ENCODE results near the gene CASK. TPM values are rescaled to one million over a fixed set of nuclear protein-coding genes. Genes with fewer than 3 reads are reported as not detected.

Gene CASK
- polyA plus RNA-seq, 1 donor from 2014 or later: 58.3 TPM

GRCh38 chrX:41470706-41471105 is 452.6 kb downstream of the CASK start:
- H3K9me3 ChIP-seq (ENCODE audit: low read length): no peaks in the 10 kb centered on the region
- H3K9ac ChIP-seq (ENCODE audit: low read length): no peak overlapping the region
- no peak overlapping the region for H3K4me2 ChIP-seq (ENCODE audit: low read length)
- no peaks in the 10 kb centered on the region for H3K9me2 ChIP-seq (ENCODE audit: insufficient read depth, low read length)
- no peaks in the 10 kb centered on the region for H4K20me1 ChIP-seq (ENCODE audit: insufficient read depth)
- H3K36me3 ChIP-seq (ENCODE audit: insufficient read depth, low read length): no peaks in the 10 kb centered on the region
- H3K4me3 ChIP-seq (ENCODE audit: low read length): no peak overlapping the region
- H3K27ac ChIP-seq (ENCODE audit: low read length): no peak overlapping the region
- no peak overlapping the region for H2AFZ ChIP-seq (ENCODE audit: low read depth, low read length)
- no peaks in the 10 kb centered on the region for H3K27me3 ChIP-seq (ENCODE audit: insufficient read depth, low read depth, low read length)
- H3F3A ChIP-seq (ENCODE audit: insufficient read depth, low read length, poor library complexity, severe bottlenecking): no peaks in the 10 kb centered on the region
- no peaks in the 10 kb centered on the region for H3K79me2 ChIP-seq (replicated peaks; ENCODE audit: insufficient read depth, low read length)
- no peak for TF ChIP-seq RAD21 (conservative IDR thresholded peaks at IDR 0.05)

GRCh38 chrX:41468647-41469323 is 454.6 kb downstream of the CASK start:
- Histone ChIP-seq H3K9ac (ENCODE audit: low read length) (no peak overlapping the region), H3K27ac (ENCODE audit: low read length) (no peak overlapping the region), H3K9me2 (ENCODE audit: insufficient read depth, low read length) (no peaks in the 10 kb centered on the region), H2AFZ (ENCODE audit: low read depth, low read length) (no peak overlapping the region), H3K9me3 (ENCODE audit: low read length) (no peaks in the 10 kb centered on the region), H3K4me3 (ENCODE audit: low read length) (no peak overlapping the region), H4K20me1 (ENCODE audit: insufficient read depth) (no peaks in the 10 kb centered on the region), H3K36me3 (ENCODE audit: insufficient read depth, low read length) (no peaks in the 10 kb centered on the region), H3K79me2 (replicated peaks; ENCODE audit: insufficient read depth, low read length) (no peaks in the 10 kb centered on the region), H3K4me2 (ENCODE audit: low read length) (no peak overlapping the region), H3K27me3 (ENCODE audit: insufficient read depth, low read depth, low read length) (no peaks in the 10 kb centered on the region), H3F3A (ENCODE audit: insufficient read depth, low read length, poor library complexity, severe bottlenecking) (no peaks in the 10 kb centered on the region)
- TF ChIP-seq EP300 (conservative IDR thresholded peaks at IDR 0.05; ENCODE audit: poor library complexity, severe bottlenecking): no peak
- TF ChIP-seq RAD21 (conservative IDR thresholded peaks at IDR 0.05): no peak
- no peak for TF ChIP-seq SMC3 (conservative IDR thresholded peaks at IDR 0.05; ENCODE audit: poor library complexity)
- TF ChIP-seq TAF1 (IDR thresholded peaks at IDR 0.05; ENCODE audit: low read depth): no peak
- no peak for TF ChIP-seq EZH2 (IDR thresholded peaks at IDR 0.05; ENCODE audit: borderline replicate concordance, insufficient read depth, low read length, poor library complexity, severe bottlenecking)
- no peak for TF ChIP-seq MXI1 (conservative IDR thresholded peaks at IDR 0.05; ENCODE audit: poor library complexity, severe bottlenecking)
- TF ChIP-seq REST (IDR thresholded peaks at IDR 0.05; ENCODE audit: borderline replicate concordance): no peak
- no peak for TF ChIP-seq CTCF (IDR thresholded peaks at IDR 0.05; ENCODE audit: poor library complexity, severe bottlenecking)
- no peak for TF ChIP-seq POLR2AphosphoS5 (IDR thresholded peaks at IDR 0.05)

Small RNA genes within 50 kb of the gene (small RNA-seq; reads per million reads assigned to genes)
- gene AL353691.2 (0 reads per million in 3 experiments), gene RN7SL144P (0 to 0.58 (median 0) reads per million in 3 experiments), gene RNU6-1321P (0 reads per million in 3 experiments), gene RNU6-202P (0 reads per million in 3 experiments)

Other genes starting within 250 kb of the CASK start
- not detected in 2 replicates for gene GPR34, start 234.6 kb downstream of the CASK start, polyA plus RNA-seq
- gene GPR82, start 199.4 kb downstream of the CASK start, polyA plus RNA-seq: not detected in 2 replicates